ENCODE data around the gene ACTR6.

DNA sequence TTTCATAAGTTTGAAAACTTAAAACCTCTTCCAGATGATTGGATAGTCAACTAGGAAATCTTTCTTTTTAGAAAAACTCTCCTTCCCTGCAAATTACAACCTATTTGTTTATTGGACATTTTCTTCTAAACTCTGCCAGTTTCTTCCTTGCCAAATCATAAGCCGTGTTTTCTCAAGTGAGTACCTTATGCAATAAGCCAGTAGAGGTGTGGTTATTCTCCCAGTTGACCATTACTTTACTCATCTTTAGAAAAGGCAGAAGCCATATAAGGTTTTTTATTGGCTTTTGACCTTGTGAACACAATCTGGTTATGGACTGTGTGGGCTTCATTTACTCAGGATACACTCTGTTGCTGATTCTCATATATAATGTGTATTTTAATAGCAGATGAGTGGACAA lies 14.6 kb downstream of the ACTR6 start:
- TF ChIP-seq, protein P1, sequence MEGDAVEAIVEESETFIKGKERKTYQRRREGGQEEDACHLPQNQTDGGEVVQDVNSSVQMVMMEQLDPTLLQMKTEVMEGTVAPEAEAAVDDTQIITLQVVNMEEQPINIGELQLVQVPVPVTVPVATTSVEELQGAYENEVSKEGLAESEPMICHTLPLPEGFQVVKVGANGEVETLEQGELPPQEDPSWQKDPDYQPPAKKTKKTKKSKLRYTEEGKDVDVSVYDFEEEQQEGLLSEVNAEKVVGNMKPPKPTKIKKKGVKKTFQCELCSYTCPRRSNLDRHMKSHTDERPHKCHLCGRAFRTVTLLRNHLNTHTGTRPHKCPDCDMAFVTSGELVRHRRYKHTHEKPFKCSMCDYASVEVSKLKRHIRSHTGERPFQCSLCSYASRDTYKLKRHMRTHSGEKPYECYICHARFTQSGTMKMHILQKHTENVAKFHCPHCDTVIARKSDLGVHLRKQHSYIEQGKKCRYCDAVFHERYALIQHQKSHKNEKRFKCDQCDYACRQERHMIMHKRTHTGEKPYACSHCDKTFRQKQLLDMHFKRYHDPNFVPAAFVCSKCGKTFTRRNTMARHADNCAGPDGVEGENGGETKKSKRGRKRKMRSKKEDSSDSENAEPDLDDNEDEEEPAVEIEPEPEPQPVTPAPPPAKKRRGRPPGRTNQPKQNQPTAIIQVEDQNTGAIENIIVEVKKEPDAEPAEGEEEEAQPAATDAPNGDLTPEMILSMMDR (IDR thresholded peaks at IDR 0.05): no peak
- TF ChIP-seq POLR2A (IDR thresholded peaks at IDR 0.05): no peak

Measured in heart left ventricle (tissue), 13 donors.